ENCODE data around the gene PLCXD3. TPM values are rescaled to one million over a fixed set of nuclear protein-coding genes. Genes with fewer than 3 reads are reported as not detected.

Gene PLCXD3
- total RNA-seq, 1 donor from 2014 or later, result 1.1 TPM

DNA sequence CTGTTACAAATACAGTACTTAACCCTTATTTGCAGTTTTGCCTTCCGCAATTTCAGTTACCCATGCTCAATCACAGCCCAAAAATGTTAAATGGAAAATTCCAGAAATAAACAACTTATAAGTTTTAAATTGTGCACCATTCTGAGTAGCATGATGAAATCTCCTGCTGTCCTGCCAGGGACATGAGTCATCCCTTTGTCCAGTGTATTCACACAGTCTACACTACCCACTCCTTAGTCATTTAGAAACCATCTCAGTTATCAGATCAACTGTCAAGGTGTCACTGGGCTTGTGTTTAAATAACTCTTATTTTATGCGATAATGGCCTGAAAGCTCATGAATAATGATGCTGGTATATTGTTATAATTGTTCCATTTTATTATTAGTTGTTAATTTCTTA lies 95.8 kb downstream of the PLCXD3 start:
- TF ChIP-seq, protein P1, sequence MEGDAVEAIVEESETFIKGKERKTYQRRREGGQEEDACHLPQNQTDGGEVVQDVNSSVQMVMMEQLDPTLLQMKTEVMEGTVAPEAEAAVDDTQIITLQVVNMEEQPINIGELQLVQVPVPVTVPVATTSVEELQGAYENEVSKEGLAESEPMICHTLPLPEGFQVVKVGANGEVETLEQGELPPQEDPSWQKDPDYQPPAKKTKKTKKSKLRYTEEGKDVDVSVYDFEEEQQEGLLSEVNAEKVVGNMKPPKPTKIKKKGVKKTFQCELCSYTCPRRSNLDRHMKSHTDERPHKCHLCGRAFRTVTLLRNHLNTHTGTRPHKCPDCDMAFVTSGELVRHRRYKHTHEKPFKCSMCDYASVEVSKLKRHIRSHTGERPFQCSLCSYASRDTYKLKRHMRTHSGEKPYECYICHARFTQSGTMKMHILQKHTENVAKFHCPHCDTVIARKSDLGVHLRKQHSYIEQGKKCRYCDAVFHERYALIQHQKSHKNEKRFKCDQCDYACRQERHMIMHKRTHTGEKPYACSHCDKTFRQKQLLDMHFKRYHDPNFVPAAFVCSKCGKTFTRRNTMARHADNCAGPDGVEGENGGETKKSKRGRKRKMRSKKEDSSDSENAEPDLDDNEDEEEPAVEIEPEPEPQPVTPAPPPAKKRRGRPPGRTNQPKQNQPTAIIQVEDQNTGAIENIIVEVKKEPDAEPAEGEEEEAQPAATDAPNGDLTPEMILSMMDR (IDR thresholded peaks at IDR 0.05; ENCODE audit: unreplicated experiment), result no peak
- peaks cover 16% of the 10 kb centered on the region for H3K4me1 Mint-ChIP-seq (ENCODE audit: low read depth)
- no peak for DNase-seq (ENCODE audit: low spot score, unreplicated experiment)
- no peaks in the 10 kb centered on the region for H3K36me3 Mint-ChIP-seq (ENCODE audit: insufficient read depth)
- H3K9me3 Mint-ChIP-seq (ENCODE audit: low read depth), result no peaks in the 10 kb centered on the region
- H3K4me3 Mint-ChIP-seq (ENCODE audit: low read depth), result no peak overlapping the region
- H3K27ac Mint-ChIP-seq, result no peak overlapping the region
- H3K27me3 Mint-ChIP-seq, result no peaks in the 10 kb centered on the region

DNA sequence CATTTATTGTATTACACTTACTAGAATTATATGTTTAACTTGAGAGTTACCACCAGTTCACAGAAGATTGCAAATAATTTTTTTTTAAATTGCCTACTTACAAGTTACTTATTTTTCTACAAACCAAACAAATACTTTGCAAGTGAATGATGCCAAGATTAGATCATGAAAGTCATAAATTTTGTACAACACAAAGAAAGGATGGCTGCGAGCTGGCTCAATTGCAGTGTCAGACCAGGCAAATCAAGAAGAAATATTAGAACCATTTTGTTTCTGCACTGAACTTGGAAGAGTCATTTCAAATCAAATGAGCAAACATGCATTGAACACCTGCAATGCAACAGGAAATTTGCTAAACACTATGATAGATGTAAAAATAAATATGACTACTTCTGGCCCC lies 97.3 kb downstream of the PLCXD3 start:
- TF ChIP-seq, protein P1 (IDR thresholded peaks at IDR 0.05; ENCODE audit: unreplicated experiment), result no peak
- H3K4me3 Mint-ChIP-seq (ENCODE audit: low read depth), result no peak overlapping the region
- H3K27ac Mint-ChIP-seq, result no peak overlapping the region
- H3K27me3 Mint-ChIP-seq, result no peaks in the 10 kb centered on the region
- no peaks in the 10 kb centered on the region for H3K36me3 Mint-ChIP-seq (ENCODE audit: insufficient read depth)
- DNase-seq (ENCODE audit: low spot score, unreplicated experiment), result no peak
- no peaks in the 10 kb centered on the region for H3K9me3 Mint-ChIP-seq (ENCODE audit: low read depth)
- peaks cover 17% of the 10 kb centered on the region for H3K4me1 Mint-ChIP-seq (ENCODE audit: low read depth)

DNA sequence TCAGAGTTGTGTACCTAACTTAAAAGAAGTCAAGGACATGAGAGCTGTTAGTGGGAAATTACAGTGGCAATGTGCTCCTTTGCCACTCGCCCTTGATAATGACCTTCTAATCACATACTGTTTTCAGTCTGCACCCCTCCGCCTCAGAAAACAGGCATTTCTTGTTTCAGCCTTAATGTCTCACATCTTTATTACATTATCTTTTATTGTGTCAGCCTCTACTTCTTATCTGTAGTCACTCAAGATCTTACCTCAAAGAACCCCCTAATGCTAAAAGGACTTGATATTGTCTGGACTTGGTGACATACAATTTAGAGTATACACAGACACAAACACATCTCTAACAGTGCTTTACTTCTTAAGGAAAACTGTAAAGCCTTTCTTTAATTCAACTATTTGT lies 97.9 kb downstream of the PLCXD3 start:
- no peaks in the 10 kb centered on the region for H3K27me3 Mint-ChIP-seq
- TF ChIP-seq, protein P1 (IDR thresholded peaks at IDR 0.05; ENCODE audit: unreplicated experiment), result no peak
- H3K9me3 Mint-ChIP-seq (ENCODE audit: low read depth), result no peaks in the 10 kb centered on the region
- H3K36me3 Mint-ChIP-seq (ENCODE audit: insufficient read depth), result no peaks in the 10 kb centered on the region
- no peak overlapping the region for H3K27ac Mint-ChIP-seq
- H3K4me3 Mint-ChIP-seq (ENCODE audit: low read depth), result no peak overlapping the region
- H3K4me1 Mint-ChIP-seq (ENCODE audit: low read depth), result peaks cover 17% of the 10 kb centered on the region
- no peak for DNase-seq (ENCODE audit: low spot score, unreplicated experiment)

DNA sequence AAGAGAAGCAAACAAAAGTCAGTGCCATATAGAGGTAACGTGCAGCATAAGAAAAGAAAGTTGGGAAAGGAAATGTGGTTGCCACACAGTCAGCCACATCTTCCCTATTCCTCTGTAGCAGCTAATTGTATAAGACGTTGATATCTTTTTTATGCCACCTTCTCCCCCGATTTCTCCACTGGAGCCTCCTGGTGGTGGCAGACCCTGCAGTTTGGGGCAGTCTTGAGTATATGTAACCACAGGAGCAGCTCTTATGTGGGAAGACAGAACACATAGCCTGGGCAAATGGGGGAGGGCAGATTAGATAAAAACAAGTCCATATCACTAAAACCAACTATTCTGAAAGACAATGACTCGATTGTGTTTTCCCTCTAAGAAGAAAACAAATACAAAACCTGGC lies 99.7 kb downstream of the PLCXD3 start:
- no peaks in the 10 kb centered on the region for H3K27me3 Mint-ChIP-seq
- TF ChIP-seq, protein P1 (IDR thresholded peaks at IDR 0.05; ENCODE audit: unreplicated experiment), result peak; percentile 9
- H3K27ac Mint-ChIP-seq, result no peak overlapping the region
- peaks cover 29% of the 10 kb centered on the region for H3K4me1 Mint-ChIP-seq (ENCODE audit: low read depth)
- no peak overlapping the region for H3K4me3 Mint-ChIP-seq (ENCODE audit: low read depth)
- H3K36me3 Mint-ChIP-seq (ENCODE audit: insufficient read depth), result no peaks in the 10 kb centered on the region
- H3K9me3 Mint-ChIP-seq (ENCODE audit: low read depth), result no peaks in the 10 kb centered on the region
- no peak for DNase-seq (ENCODE audit: low spot score, unreplicated experiment)

DNA sequence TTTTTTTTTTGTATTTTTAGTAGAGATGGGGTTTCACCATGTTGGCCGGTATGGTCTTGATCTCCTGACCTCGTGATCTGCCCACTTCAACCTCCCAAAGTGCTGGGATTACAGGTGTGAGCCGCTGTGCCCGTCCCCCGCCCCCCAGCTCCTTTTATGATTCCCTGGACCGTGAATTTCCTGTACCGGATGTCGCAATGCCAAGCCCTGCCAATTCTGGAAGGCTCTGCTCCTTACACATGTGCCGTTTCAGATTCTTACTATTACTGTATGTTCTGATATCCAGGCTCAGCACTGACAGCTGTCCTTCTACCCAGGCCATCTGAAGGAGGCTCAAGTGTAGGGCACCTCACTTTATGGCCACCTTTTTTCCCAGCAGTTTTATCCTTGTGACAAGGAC lies 100.1 kb downstream of the PLCXD3 start:
- DNase-seq (ENCODE audit: low spot score, unreplicated experiment), result no peak
- Mint-ChIP-seq H3K36me3 (ENCODE audit: insufficient read depth) (no peaks in the 10 kb centered on the region), H3K4me1 (ENCODE audit: low read depth) (peaks cover 29% of the 10 kb centered on the region), H3K27ac (no peak overlapping the region), H3K27me3 (no peaks in the 10 kb centered on the region), H3K4me3 (ENCODE audit: low read depth) (no peak overlapping the region), H3K9me3 (ENCODE audit: low read depth) (no peaks in the 10 kb centered on the region)
- TF ChIP-seq, protein P1 (IDR thresholded peaks at IDR 0.05; ENCODE audit: unreplicated experiment), result no peak

Data from progenitor cell of endocrine pancreas (in vitro differentiated cells).